ENCODE data around the gene KRTAP10-10.
"Not testable (repeated sequence)": the region's sequence is repeated elsewhere in the genome, so short reads cannot be mapped to it uniquely, and the experiment has no call there.

Gene KRTAP10-10

GRCh38 chr21:44653656-44654575, 16.8 kb downstream of the KRTAP10-10 start:
- DNase-seq, result no peak

DNA sequence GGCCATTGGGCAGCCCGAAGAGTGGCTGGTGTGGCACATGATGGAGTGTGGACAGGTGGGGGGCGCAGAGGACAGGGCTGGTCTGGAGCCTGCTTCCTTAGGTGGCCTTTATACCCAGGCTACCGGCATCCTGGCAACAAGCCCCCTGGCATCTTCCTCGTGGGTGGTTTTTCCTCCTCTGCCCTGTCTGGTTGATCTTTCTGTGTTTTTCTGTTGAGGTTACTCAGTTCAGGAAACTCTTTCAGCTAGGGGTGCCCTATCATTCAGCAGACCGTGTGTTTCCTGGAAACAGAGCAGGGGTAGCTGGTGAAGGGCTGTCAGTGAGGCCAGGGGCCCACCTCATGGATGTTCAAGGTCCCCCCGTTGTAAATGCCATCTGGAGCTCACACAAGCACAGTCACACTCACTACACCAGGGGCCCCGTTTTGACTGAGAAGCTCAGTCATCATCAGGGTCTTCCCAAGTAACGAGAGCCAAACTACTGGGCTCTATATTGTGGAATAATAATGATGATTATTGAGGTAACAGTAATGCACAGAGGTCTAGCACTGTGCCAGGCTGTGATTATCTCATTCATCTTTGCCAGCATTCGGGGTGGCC, 17.5 kb downstream of the KRTAP10-10 start, which contains the start of gene KRTAP12-4:
TSS of gene KRTAP12-4 (minus strand) at position 84 of the 600 bp plus-strand sequence. CDS start at position 39, 45 bp downstream.
- DNase-seq, result no peak

- no peak for DNase-seq
Measured at GRCh38 chr21:44656868-44657267, 19.7 kb downstream of the KRTAP10-10 start.

- DNase-seq, result no peak
Measured at GRCh38 chr21:44657635-44658540, 20.7 kb downstream of the KRTAP10-10 start, which contains the start of gene KRTAP12-3. Gene KRTAP12-3 (plus strand): TSS chr21:44657932. CDS start chr21:44657980, 48 bp downstream.

- no peak for DNase-seq
Measured at GRCh38 chr21:44658541-44658910, 21.4 kb downstream of the KRTAP10-10 start.

- DNase-seq, result no peak
Measured at GRCh38 chr21:44658913-44659595, 21.9 kb downstream of the KRTAP10-10 start.

DNA sequence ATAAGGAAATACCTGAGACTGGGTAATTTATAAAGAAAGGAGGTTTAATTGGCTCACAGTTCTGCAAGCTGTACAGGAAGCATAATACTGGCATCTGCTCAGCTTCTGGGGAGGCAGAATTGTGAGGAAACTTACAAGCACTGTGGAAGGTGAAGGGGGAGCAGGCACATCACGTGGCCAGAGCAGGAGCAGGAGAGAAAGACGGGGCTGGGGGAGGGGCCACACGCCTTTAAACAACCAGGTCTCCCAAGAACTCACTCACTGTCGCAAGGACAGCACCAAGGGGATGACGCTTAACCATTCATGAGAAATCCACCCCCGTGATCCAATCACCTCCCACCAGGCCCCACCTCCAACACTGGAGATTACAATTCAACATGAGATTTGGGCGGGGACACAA, 24.4 kb downstream of the KRTAP10-10 start:
- not testable (repeated sequence) for DNase-seq

DNA sequence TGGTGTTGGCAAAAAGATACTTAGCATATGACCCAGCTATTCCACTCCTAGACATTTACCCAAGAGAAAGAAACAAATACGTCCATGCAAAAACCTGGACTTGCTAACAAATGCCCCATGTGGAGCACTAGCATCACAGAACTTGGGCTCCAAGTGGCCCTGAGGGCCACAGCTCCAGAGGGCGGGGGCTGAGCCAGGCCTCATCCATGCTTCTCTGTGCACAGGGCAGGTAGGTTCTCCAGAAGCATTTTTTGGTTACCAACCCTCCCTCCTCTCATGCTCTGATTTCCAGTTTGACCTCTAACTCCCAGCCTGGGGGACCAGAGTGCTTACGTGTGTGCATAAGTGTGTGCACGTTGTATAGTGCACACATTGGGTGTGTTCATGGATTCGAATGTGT, 27.5 kb downstream of the KRTAP10-10 start:
- DNase-seq, result no peak

- DNase-seq, result no peak
Measured at GRCh38 chr21:44666401-44667320, 29.5 kb downstream of the KRTAP10-10 start, which contains the start of gene KRTAP12-2. Gene KRTAP12-2 (minus strand): TSS chr21:44666927. CDS start chr21:44666886, 41 bp downstream.

- no peak for DNase-seq
Measured at GRCh38 chr21:44667612-44668011, 30.5 kb downstream of the KRTAP10-10 start.

- DNase-seq, result no peak
Measured at GRCh38 chr21:44670642-44671432, 33.7 kb downstream of the KRTAP10-10 start.

DNA sequence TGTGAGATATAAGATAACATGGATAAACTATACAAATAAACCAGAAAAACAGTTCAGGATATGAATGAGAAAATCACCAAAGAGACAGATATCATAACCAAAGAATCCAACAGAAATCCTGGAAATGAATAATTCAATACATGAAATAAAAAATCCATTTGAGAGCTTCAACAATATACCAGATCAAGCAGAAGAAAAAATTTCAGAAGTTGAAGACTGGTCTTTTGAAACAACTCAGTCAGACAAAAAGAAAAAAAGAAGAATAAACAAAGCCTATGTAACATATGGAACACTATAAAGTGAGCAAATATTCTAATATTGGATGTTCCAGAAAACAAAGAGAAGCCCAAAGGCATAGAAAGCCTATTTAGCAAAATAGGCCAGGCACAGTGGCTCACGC, 34.8 kb downstream of the KRTAP10-10 start:
- DNase-seq, result no peak

DNA sequence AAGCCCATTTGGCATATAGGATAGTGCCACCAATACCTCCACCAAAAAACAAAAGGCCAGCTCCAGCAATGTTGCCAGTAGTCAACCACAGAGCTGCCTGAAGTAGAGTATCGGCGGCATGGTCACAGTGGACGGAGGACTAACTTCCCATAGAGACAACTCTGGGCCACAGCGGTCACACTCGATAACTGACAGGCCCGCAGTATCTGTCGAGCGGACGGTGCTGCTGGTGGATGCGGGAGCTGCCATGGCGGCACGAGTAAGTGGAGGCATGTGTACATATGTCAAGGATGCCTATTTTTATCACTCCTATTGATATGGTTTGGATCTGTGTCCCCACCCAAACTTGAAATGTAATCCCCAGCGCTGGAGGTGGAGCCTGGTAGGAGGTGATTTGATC, 40.7 kb downstream of the KRTAP10-10 start:
- DNase-seq, result no peak

DNA sequence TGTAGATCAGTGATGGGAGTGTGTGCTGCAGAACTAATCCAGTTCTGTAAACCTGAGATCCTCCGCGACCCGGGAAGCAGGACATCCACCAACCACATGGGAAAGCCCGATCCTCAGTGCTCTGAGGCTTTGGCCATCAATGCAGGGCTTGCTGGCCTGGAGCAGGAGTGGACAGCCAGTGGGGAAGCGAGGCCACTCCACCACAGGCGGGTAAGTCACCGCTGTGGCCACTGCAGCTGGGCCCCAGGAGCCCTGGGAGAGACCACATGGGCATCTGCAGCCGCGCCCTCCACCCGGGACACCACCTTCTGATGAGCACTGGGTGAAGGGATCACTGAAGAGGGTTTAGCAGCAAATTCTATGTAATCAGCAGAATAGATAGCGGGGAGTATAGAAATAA, 44.0 kb downstream of the KRTAP10-10 start:
- DNase-seq, result no peak

GRCh38 chr21:44681861-44682579, 44.9 kb downstream of the KRTAP10-10 start, which contains the start of gene KRTAP12-1:
Gene KRTAP12-1 (minus strand): TSS chr21:44682163. CDS start chr21:44682123, 40 bp downstream.
- DNase-seq, result no peak

GRCh38 chr21:44682580-44683151, 45.5 kb downstream of the KRTAP10-10 start:
- DNase-seq, result no peak

GRCh38 chr21:44684077-44684476, 46.9 kb downstream of the KRTAP10-10 start:
- no peak for DNase-seq

DNA sequence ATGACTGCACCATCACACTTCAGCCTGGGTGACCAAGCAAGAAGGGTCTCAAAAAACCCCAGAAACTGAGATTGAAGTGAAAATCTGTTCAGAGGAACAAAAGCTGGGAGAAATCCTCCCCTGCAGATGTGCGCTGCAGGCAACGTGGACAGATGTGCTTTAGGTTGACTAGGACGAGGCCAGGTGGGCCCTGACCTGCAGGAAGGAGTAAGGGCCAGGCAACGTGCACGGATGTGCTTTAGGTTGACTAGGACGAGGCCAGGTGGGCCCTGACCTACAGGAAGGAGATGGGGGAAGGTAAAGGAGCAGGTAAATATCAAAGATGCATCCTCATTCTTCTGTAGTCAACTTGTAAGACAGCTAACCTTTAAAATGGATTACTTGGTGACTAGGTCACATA, 47.3 kb downstream of the KRTAP10-10 start:
- no peak for DNase-seq

GRCh38 chr21:44685050-44685449, 47.9 kb downstream of the KRTAP10-10 start:
- DNase-seq, result not testable (repeated sequence)

Measured in Kasumi-1 (cell line).